IPS-20b (cell line): ENCODE measurements around the gene NUP98.

Experiments used
- H3K27ac ChIP-seq: one replicate; pipeline ENCODE4 v1.5.1; 2013; ENCODE audit warnings: low read length
- H3K27me3 ChIP-seq: 2 replicates; pipeline ENCODE4 v1.6.1; 2013; ENCODE audit warnings: mild to moderate bottlenecking, low read length, inconsistent platforms; ENCODE audit not compliant: insufficient read depth
- H3K36me3 ChIP-seq: 2 replicates; pipeline ENCODE4 v1.6.1; 2013; ENCODE audit warnings: low read depth, mild to moderate bottlenecking, inconsistent platforms, low read length, moderate library complexity; ENCODE audit not compliant: insufficient read depth
- H3K4me1 ChIP-seq: 2 replicates; pipeline ENCODE4 v1.6.1; 2013; ENCODE audit warnings: mild to moderate bottlenecking, control low read depth, inconsistent platforms, low read length, moderate library complexity; ENCODE audit not compliant: insufficient read depth
- H3K4me3 ChIP-seq: 2 replicates; pipeline ENCODE4 v1.5.1; 2013; ENCODE audit warnings: mild to moderate bottlenecking, low read length, inconsistent platforms
- H3K9ac ChIP-seq: 2 replicates; pipeline ENCODE4 v1.6.1; 2013; ENCODE audit warnings: low read depth, mild to moderate bottlenecking, inconsistent platforms, low read length, moderate library complexity
- H3K9me3 ChIP-seq: 2 replicates; pipeline ENCODE4 v1.6.1; 2013; ENCODE audit warnings: mild to moderate bottlenecking, low read depth, low read length, inconsistent platforms; ENCODE audit not compliant: insufficient read depth

Gene NUP98

GRCh38 chr11:3720997-3721396, 76.4 kb downstream of the NUP98 start:
- Histone ChIP-seq H3K9me3 (no peaks in the 10 kb centered on the region), H3K36me3 (peaks cover 97% of the 10 kb centered on the region), H3K4me3 (no peak overlapping the region), H3K27ac (no peak overlapping the region), H3K9ac (no peak overlapping the region), H3K4me1 (no peaks in the 10 kb centered on the region), H3K27me3 (no peaks in the 10 kb centered on the region)

- H3K4me1 ChIP-seq, result peaks cover 8% of the 10 kb centered on the region
- H3K9ac ChIP-seq, result no peak overlapping the region
- H3K4me3 ChIP-seq, result no peak overlapping the region
- peaks cover 87% of the 10 kb centered on the region for H3K36me3 ChIP-seq
- H3K9me3 ChIP-seq, result no peaks in the 10 kb centered on the region
- no peaks in the 10 kb centered on the region for H3K27me3 ChIP-seq
- H3K27ac ChIP-seq, result no peak overlapping the region
Observed at GRCh38 chr11:3712274-3712673, 85.1 kb downstream of the NUP98 start.

- H3K27ac ChIP-seq, result peak overlapping the region; percentile 54
Observed at GRCh38 chr11:3710485-3711259, 86.7 kb downstream of the NUP98 start.

GRCh38 chr11:3709977-3710376, 87.4 kb downstream of the NUP98 start:
- Histone ChIP-seq H3K36me3 (peaks cover 87% of the 10 kb centered on the region), H3K9me3 (no peaks in the 10 kb centered on the region), H3K9ac (peak overlapping the region; percentile 50; the same call in 1 of the 2 replicates), H3K4me3 (peak overlapping the region; percentile 52), H3K27me3 (no peaks in the 10 kb centered on the region), H3K27ac (peak overlapping the region; percentile 54), H3K4me1 (peaks cover 8% of the 10 kb centered on the region)

More at GRCh38 chr11:3710485-3711259, 86.7 kb downstream of the NUP98 start:
- Histone ChIP-seq H3K4me3 (peak overlapping the region; percentile 52), H3K36me3 (peaks cover 87% of the 10 kb centered on the region), H3K27me3 (no peaks in the 10 kb centered on the region), H3K9me3 (no peaks in the 10 kb centered on the region), H3K9ac (peak overlapping the region; percentile 50; the same call in 1 of the 2 replicates), H3K4me1 (peaks cover 8% of the 10 kb centered on the region)

DNA sequence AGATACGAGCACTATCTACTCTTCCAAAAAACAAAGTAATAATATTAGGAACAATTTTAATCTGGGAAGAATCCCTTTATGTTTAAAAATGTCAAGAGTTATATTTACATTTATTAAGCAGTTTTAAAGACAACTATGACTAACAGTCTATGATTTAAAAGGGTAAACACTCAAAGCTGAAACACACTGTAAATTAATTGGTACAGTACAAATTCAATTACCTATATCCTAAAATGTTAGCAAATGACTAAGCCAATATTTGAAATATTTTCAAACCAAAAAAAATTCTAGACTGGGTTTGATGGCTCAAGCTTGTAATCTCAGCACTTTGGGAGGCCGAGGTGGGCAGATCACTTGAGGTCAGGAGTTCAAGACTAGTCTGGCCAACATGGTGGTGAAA, 90.2 kb downstream of the NUP98 start:
- H3K36me3 ChIP-seq, result peaks cover 88% of the 10 kb centered on the region
- no peak overlapping the region for H3K4me3 ChIP-seq
- no peak overlapping the region for H3K9ac ChIP-seq
- no peaks in the 10 kb centered on the region for H3K9me3 ChIP-seq
- H3K27ac ChIP-seq, result no peak overlapping the region
- H3K4me1 ChIP-seq, result peaks cover 8% of the 10 kb centered on the region
- no peaks in the 10 kb centered on the region for H3K27me3 ChIP-seq

GRCh38 chr11:3703383-3703782, 94.0 kb downstream of the NUP98 start:
- no peaks in the 10 kb centered on the region for H3K4me1 ChIP-seq
- peaks cover 98% of the 10 kb centered on the region for H3K36me3 ChIP-seq
- no peak overlapping the region for H3K9ac ChIP-seq
- no peaks in the 10 kb centered on the region for H3K9me3 ChIP-seq
- H3K4me3 ChIP-seq, result no peak overlapping the region
- no peak overlapping the region for H3K27ac ChIP-seq
- no peaks in the 10 kb centered on the region for H3K27me3 ChIP-seq

- H3K36me3 ChIP-seq, result peaks cover 98% of the 10 kb centered on the region
- H3K9ac ChIP-seq, result no peak overlapping the region
- H3K4me1 ChIP-seq, result no peaks in the 10 kb centered on the region
- no peak overlapping the region for H3K27ac ChIP-seq
- H3K9me3 ChIP-seq, result no peaks in the 10 kb centered on the region
- no peak overlapping the region for H3K4me3 ChIP-seq
- no peaks in the 10 kb centered on the region for H3K27me3 ChIP-seq
Observed at GRCh38 chr11:3700910-3701309, 96.4 kb downstream of the NUP98 start.

DNA sequence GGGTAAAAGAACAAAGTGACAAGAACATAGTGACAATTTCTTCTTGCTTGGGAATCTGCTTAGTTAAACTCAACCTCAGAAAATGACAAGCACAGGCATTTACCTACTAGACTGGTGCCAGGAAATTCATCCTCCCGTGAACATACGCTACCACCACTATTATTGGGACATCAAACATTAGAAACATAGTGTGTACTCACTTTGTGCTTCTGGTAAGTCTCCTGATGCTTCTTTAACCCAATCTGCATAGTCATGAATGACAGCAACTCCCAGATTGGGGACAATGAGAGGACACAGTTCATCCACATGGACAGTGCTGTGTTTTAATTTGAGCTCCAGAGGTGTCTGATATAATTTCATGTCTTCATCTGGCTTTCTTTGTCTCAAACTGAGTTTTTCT, 96.9 kb downstream of the NUP98 start:
- peaks cover 98% of the 10 kb centered on the region for H3K36me3 ChIP-seq
- no peaks in the 10 kb centered on the region for H3K9me3 ChIP-seq
- H3K9ac ChIP-seq, result no peak overlapping the region
- H3K27ac ChIP-seq, result no peak overlapping the region
- H3K4me3 ChIP-seq, result no peak overlapping the region
- no peaks in the 10 kb centered on the region for H3K27me3 ChIP-seq
- no peaks in the 10 kb centered on the region for H3K4me1 ChIP-seq

- no peaks in the 10 kb centered on the region for H3K4me1 ChIP-seq
- no peaks in the 10 kb centered on the region for H3K27me3 ChIP-seq
- H3K9me3 ChIP-seq, result no peaks in the 10 kb centered on the region
- H3K36me3 ChIP-seq, result peaks cover 91% of the 10 kb centered on the region
- H3K27ac ChIP-seq, result no peak overlapping the region
- no peak overlapping the region for H3K4me3 ChIP-seq
- H3K9ac ChIP-seq, result no peak overlapping the region
Observed at GRCh38 chr11:3686751-3687150, 110.6 kb downstream of the NUP98 start.

DNA sequence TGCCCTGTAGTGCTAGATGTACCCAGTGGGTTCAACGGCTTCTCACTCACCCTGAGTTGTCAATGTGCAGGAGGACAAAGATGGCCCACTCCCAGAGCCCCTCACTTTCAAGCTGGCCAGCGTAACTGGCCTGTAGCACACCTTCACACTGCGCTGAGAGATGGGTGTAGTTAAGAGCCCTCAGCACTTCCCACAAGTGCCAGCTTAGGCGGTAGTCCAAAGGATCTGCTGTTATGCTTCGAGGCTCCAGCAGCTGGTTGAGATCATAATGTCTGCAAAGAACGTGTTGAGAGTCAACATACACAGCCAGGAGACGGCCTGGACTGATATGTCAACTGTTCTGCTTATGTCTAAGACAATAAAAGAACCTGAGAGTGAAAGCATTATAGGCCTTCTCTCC, 111.4 kb downstream of the NUP98 start:
- H3K9ac ChIP-seq, result no peak overlapping the region
- H3K27ac ChIP-seq, result no peak overlapping the region
- no peaks in the 10 kb centered on the region for H3K4me1 ChIP-seq
- H3K27me3 ChIP-seq, result no peaks in the 10 kb centered on the region
- H3K9me3 ChIP-seq, result no peaks in the 10 kb centered on the region
- peaks cover 91% of the 10 kb centered on the region for H3K36me3 ChIP-seq
- H3K4me3 ChIP-seq, result no peak overlapping the region

GRCh38 chr11:3684819-3685172, 112.6 kb downstream of the NUP98 start:
- H3K9ac ChIP-seq, result no peak overlapping the region
- peaks cover 92% of the 10 kb centered on the region for H3K36me3 ChIP-seq
- H3K9me3 ChIP-seq, result no peaks in the 10 kb centered on the region
- H3K27me3 ChIP-seq, result no peaks in the 10 kb centered on the region
- H3K4me3 ChIP-seq, result no peak overlapping the region
- no peak overlapping the region for H3K27ac ChIP-seq
- no peaks in the 10 kb centered on the region for H3K4me1 ChIP-seq

- Histone ChIP-seq H3K27ac (no peak overlapping the region), H3K9me3 (no peaks in the 10 kb centered on the region), H3K9ac (no peak overlapping the region), H3K36me3 (peaks cover 92% of the 10 kb centered on the region), H3K4me3 (no peak overlapping the region), H3K4me1 (no peaks in the 10 kb centered on the region), H3K27me3 (no peaks in the 10 kb centered on the region)
Observed at GRCh38 chr11:3684129-3684818, 113.1 kb downstream of the NUP98 start.
